Neural progenitor cell (in vitro differentiated cells): Measurements from ENCODE around the gene ERMN.

Experiments used
- CTCF ChIP-seq: fragments of 200-600 bp; sonication (generic); IDR thresholded peaks from 2 replicates; pipeline ENCODE4 v1.5.1; 2017; ENCODE audit warnings: antibody characterized with exemption, mild to moderate bottlenecking
- EZH2 ChIP-seq: fragments of 200-600 bp; sonication (generic); IDR thresholded peaks from 2 replicates; pipeline ENCODE4 v1.6.1; 2017; ENCODE audit warnings: antibody characterized with exemption, mild to moderate bottlenecking, moderate library complexity

- TF ChIP-seq CTCF (no peak), EZH2 (no peak)
These were observed 35.9 kb upstream of the ERMN start for GRCh38 chr2:157361526-157361925.
